ENCODE results near the gene AMIGO3. TPM values are rescaled to one million over a fixed set of nuclear protein-coding genes. Genes with fewer than 3 reads are reported as not detected.

The AMIGO3 gene
- polyA plus RNA-seq, 1 of the 3 experiments (the other 2 are of a cell fraction) = 1.1 TPM

GRCh38 chr3:49717959-49718857 lies 1.3 kb downstream of the AMIGO3 start:
- Histone ChIP-seq H4K20me1 (ENCODE audit: insufficient read depth) (no peaks in the 10 kb centered on the region), H3K4me3 (ENCODE audit: low read depth in 2 of 2, low read length in 1 of 2) (peak overlapping the region in 1 of 2 experiments; percentile 47; a peak in 1 of 4 replicates), H3K79me2 (ENCODE audit: insufficient read depth) (peaks cover 10% of the 10 kb centered on the region), H3K9me3 (no peaks in the 10 kb centered on the region), H3K9me2 (no peaks in the 10 kb centered on the region), H3K4me2 (peak overlapping the region; percentile 74), H3F3A (replicated peaks; ENCODE audit: insufficient read depth) (peaks cover 6% of the 10 kb centered on the region), H3K9ac (no peak overlapping the region), H3K27me3 (ENCODE audit: insufficient read depth) (no peaks in the 10 kb centered on the region), H2AFZ (ENCODE audit: low read depth) (no peak overlapping the region), H3K27ac (ENCODE audit: low read depth in 2 of 2, low read length in 1 of 2) (no peak overlapping the region; a peak in 1 of 4 replicates), H3K36me3 (replicated peaks in 1 of 2; ENCODE audit: control insufficient read depth in 1 of 2, insufficient read depth in 2 of 2, low read length in 1 of 2) (peaks cover 0 to 38% of the 10 kb centered on the region in 2 experiments), H3K4me1 (ENCODE audit: control insufficient read depth in 1 of 2, insufficient read depth in 2 of 2, low read depth in 1 of 2, low read length in 1 of 2) (peaks cover 8 to 24% of the 10 kb centered on the region in 2 experiments; a peak in 2 of 4 replicates)
- TF ChIP-seq JUND (IDR thresholded peaks at IDR 0.05) (no peak), RXRA (IDR thresholded peaks at IDR 0.05; ENCODE audit: borderline replicate concordance, low read depth) (no peak), FOSL2 (IDR thresholded peaks at IDR 0.05; ENCODE audit: borderline replicate concordance, low read depth) (no peak)
- CTCF ChIA-PET = interaction anchor here (1.1 to 7.9 kb wide), 12 partner anchors 16 to 188 kb away, joined by 3 to 76 read pairs (median 4); no protein-coding TSS in a partner anchor
- POLR2A ChIA-PET = interaction anchor here (1.0 to 1.9 kb wide), 3 partner anchors 17 to 178 kb away, joined by 3 to 8 read pairs (median 4); no protein-coding TSS in a partner anchor
- WGBS (ENCODE audit: low lambda C conversion rate) = 94% methylated on average over 62 of the region's 75 CpGs
- DNase-seq = peak; percentile 22

DNA sequence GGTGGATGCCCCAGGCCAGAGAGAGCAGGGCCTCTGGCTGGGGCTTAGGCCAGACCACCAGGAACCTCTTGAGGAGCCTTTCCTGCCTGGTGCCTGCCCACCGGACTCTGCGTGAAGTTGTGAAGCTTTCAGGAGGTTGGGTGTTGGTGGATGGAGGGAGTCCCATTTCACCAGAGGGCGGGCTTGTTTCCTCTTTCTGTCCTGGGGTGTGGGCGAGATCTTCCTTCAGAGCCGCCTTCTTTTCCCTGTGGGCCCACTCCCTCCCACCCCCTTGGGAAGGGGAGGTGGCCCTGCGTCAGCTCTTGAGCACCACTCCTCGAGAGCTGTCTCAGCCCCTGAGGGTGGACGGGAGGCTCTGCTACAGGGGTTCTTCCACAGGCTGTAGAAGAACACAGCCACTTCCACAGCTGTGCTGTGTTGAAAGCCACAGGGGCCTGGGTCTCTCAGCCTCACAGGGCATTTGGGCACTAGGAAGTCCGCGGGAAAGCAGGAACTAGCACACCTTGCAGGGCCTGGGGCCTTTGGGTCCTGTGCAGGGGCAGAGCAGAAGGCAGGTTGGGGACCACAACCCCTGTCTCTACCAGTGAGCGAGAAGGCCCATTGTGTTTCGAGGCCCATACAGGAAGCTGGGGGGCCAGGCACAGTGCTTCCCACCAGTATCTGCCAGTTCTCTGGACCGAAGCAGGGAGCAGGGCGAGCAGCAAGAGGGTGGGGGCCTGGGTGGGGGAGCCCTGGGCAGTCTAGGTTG lies 2.1 kb downstream of the AMIGO3 start:
- TF ChIP-seq, protein P1, sequence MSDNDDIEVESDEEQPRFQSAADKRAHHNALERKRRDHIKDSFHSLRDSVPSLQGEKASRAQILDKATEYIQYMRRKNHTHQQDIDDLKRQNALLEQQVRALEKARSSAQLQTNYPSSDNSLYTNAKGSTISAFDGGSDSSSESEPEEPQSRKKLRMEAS (IDR thresholded peaks at IDR 0.05; ENCODE audit: low read depth) = no peak
- TF ChIP-seq SMC3 (IDR thresholded peaks at IDR 0.05; ENCODE audit: low read depth, low read length) (no peak), RFX5 (IDR thresholded peaks at IDR 0.05; ENCODE audit: low read length) (no peak), FOXM1 (IDR thresholded peaks at IDR 0.05; ENCODE audit: low read depth) (no peak), MEF2A (IDR thresholded peaks at IDR 0.05; ENCODE audit: borderline replicate concordance, low read depth) (no peak)
- TF ChIP-seq, protein P2, sequence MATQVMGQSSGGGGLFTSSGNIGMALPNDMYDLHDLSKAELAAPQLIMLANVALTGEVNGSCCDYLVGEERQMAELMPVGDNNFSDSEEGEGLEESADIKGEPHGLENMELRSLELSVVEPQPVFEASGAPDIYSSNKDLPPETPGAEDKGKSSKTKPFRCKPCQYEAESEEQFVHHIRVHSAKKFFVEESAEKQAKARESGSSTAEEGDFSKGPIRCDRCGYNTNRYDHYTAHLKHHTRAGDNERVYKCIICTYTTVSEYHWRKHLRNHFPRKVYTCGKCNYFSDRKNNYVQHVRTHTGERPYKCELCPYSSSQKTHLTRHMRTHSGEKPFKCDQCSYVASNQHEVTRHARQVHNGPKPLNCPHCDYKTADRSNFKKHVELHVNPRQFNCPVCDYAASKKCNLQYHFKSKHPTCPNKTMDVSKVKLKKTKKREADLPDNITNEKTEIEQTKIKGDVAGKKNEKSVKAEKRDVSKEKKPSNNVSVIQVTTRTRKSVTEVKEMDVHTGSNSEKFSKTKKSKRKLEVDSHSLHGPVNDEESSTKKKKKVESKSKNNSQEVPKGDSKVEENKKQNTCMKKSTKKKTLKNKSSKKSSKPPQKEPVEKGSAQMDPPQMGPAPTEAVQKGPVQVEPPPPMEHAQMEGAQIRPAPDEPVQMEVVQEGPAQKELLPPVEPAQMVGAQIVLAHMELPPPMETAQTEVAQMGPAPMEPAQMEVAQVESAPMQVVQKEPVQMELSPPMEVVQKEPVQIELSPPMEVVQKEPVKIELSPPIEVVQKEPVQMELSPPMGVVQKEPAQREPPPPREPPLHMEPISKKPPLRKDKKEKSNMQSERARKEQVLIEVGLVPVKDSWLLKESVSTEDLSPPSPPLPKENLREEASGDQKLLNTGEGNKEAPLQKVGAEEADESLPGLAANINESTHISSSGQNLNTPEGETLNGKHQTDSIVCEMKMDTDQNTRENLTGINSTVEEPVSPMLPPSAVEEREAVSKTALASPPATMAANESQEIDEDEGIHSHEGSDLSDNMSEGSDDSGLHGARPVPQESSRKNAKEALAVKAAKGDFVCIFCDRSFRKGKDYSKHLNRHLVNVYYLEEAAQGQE (IDR thresholded peaks at IDR 0.05; ENCODE audit: low read depth, low read length) = no peak
- TF ChIP-seq, protein P3, sequence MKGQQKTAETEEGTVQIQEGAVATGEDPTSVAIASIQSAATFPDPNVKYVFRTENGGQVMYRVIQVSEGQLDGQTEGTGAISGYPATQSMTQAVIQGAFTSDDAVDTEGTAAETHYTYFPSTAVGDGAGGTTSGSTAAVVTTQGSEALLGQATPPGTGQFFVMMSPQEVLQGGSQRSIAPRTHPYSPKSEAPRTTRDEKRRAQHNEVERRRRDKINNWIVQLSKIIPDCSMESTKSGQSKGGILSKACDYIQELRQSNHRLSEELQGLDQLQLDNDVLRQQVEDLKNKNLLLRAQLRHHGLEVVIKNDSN (IDR thresholded peaks at IDR 0.05; ENCODE audit: borderline replicate concordance, low read depth) = no peak
- TF ChIP-seq, protein P4, sequence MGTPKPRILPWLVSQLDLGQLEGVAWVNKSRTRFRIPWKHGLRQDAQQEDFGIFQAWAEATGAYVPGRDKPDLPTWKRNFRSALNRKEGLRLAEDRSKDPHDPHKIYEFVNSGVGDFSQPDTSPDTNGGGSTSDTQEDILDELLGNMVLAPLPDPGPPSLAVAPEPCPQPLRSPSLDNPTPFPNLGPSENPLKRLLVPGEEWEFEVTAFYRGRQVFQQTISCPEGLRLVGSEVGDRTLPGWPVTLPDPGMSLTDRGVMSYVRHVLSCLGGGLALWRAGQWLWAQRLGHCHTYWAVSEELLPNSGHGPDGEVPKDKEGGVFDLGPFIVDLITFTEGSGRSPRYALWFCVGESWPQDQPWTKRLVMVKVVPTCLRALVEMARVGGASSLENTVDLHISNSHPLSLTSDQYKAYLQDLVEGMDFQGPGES (IDR thresholded peaks at IDR 0.05; ENCODE audit: low read depth, low read length) = no peak
- no peaks in the 10 kb centered on the region for H3K27me3 ChIP-seq (ENCODE audit: insufficient read depth)
- H4K20me1 ChIP-seq (ENCODE audit: insufficient read depth) = no peaks in the 10 kb centered on the region
- no peaks in the 10 kb centered on the region for H3K9me3 ChIP-seq
- no peak overlapping the region for H3K4me2 ChIP-seq
- H3K36me3 ChIP-seq (replicated peaks in 1 of 2; ENCODE audit: control insufficient read depth in 1 of 2, insufficient read depth in 2 of 2, low read length in 1 of 2) = peaks cover 0 to 35% of the 10 kb centered on the region in 2 experiments
- H3F3A ChIP-seq (replicated peaks; ENCODE audit: insufficient read depth) = peaks cover 6% of the 10 kb centered on the region
- H3K79me2 ChIP-seq (ENCODE audit: insufficient read depth) = peaks cover 2% of the 10 kb centered on the region; the same call in 1 of the 2 replicates
- ChIA-PET POLR2A (no interaction called here), CTCF (interaction anchor here (1.1 to 7.9 kb wide), 3 partner anchors 15 to 178 kb away, joined by 4 to 76 read pairs (median 24); no protein-coding TSS in a partner anchor)
- no peak overlapping the region for H3K27ac ChIP-seq (ENCODE audit: low read depth in 2 of 2, low read length in 1 of 2)
- peak; percentile 17 for DNase-seq
- no peaks in the 10 kb centered on the region for H3K9me2 ChIP-seq
- H3K4me3 ChIP-seq (ENCODE audit: low read depth in 2 of 2, low read length in 1 of 2) = no peak overlapping the region
- 87% methylated on average over 7 of the region's 14 CpGs for WGBS (ENCODE audit: low lambda C conversion rate)
- peaks cover under 1 to 15% of the 10 kb centered on the region in 2 experiments; a peak in 1 of 4 replicates for H3K4me1 ChIP-seq (ENCODE audit: control insufficient read depth in 1 of 2, insufficient read depth in 2 of 2, low read depth in 1 of 2, low read length in 1 of 2)
- no peak overlapping the region for H2AFZ ChIP-seq (ENCODE audit: low read depth)
- H3K9ac ChIP-seq = no peak overlapping the region
